ENCODE measurements around the gene LSM14A.

LSM14A gene

GRCh38 chr19:34254046-34254697, 81.9 kb downstream of the LSM14A start, which contains the start of gene GARRE1:
Gene GARRE1 (plus strand): TSS chr19:34254554. CDS start chr19:34300474, 45,920 bp downstream.
- Histone ChIP-seq H3K27ac (replicated peaks) (peak within 1 kb of the TSS; percentile 63), H3K4me3 (replicated peaks; ENCODE audit: insufficient read depth, low read length) (peak within 1 kb of the TSS; percentile 82), H3K27me3 (ENCODE audit: insufficient read depth, poor library complexity, severe bottlenecking) (no peaks in the 10 kb centered on the region)
- TF ChIP-seq POLR2AphosphoS5 (IDR thresholded peaks at IDR 0.05; ENCODE audit: low read depth) (no peak; the same call in 1 of the 2 replicates), GABPA (IDR thresholded peaks at IDR 0.05; ENCODE audit: low read depth) (peak; percentile 56), REST (IDR thresholded peaks at IDR 0.05; ENCODE audit: insufficient replicate concordance, low read depth) (no peak)
- DNase-seq (ENCODE audit: low read depth in 1 of 2, low spot score in 1 of 2): peak; percentile 51 to 77

- DNase-seq (ENCODE audit: low read depth in 1 of 2, low spot score in 1 of 2): peak; percentile 21 to 22
- H3K27ac ChIP-seq (replicated peaks): no peak overlapping the region
- TF ChIP-seq, protein P1, sequence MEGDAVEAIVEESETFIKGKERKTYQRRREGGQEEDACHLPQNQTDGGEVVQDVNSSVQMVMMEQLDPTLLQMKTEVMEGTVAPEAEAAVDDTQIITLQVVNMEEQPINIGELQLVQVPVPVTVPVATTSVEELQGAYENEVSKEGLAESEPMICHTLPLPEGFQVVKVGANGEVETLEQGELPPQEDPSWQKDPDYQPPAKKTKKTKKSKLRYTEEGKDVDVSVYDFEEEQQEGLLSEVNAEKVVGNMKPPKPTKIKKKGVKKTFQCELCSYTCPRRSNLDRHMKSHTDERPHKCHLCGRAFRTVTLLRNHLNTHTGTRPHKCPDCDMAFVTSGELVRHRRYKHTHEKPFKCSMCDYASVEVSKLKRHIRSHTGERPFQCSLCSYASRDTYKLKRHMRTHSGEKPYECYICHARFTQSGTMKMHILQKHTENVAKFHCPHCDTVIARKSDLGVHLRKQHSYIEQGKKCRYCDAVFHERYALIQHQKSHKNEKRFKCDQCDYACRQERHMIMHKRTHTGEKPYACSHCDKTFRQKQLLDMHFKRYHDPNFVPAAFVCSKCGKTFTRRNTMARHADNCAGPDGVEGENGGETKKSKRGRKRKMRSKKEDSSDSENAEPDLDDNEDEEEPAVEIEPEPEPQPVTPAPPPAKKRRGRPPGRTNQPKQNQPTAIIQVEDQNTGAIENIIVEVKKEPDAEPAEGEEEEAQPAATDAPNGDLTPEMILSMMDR (IDR thresholded peaks at IDR 0.05; ENCODE audit: insufficient read depth, low read length): no peak
- TF ChIP-seq SPI1 (IDR thresholded peaks at IDR 0.05; ENCODE audit: borderline replicate concordance, low read depth) (no peak), GABPA (IDR thresholded peaks at IDR 0.05; ENCODE audit: low read depth) (no peak), REST (IDR thresholded peaks at IDR 0.05; ENCODE audit: insufficient replicate concordance, low read depth) (no peak), POLR2AphosphoS5 (IDR thresholded peaks at IDR 0.05; ENCODE audit: low read depth) (no peak)
- peak overlapping the region; percentile 82 for H3K4me3 ChIP-seq (replicated peaks; ENCODE audit: insufficient read depth, low read length)
- no peaks in the 10 kb centered on the region for H3K27me3 ChIP-seq (ENCODE audit: insufficient read depth, poor library complexity, severe bottlenecking)
Measured at GRCh38 chr19:34254698-34255432, 82.6 kb downstream of the LSM14A start.

- H3K4me3 ChIP-seq (replicated peaks; ENCODE audit: insufficient read depth, low read length): no peak overlapping the region
- H3K27me3 ChIP-seq (ENCODE audit: insufficient read depth, poor library complexity, severe bottlenecking): no peaks in the 10 kb centered on the region
- TF ChIP-seq SPI1 (IDR thresholded peaks at IDR 0.05; ENCODE audit: borderline replicate concordance, low read depth) (no peak), POLR2AphosphoS5 (IDR thresholded peaks at IDR 0.05; ENCODE audit: low read depth) (no peak), REST (IDR thresholded peaks at IDR 0.05; ENCODE audit: insufficient replicate concordance, low read depth) (no peak), GABPA (IDR thresholded peaks at IDR 0.05; ENCODE audit: low read depth) (no peak)
- TF ChIP-seq, protein P1 (IDR thresholded peaks at IDR 0.05; ENCODE audit: insufficient read depth, low read length): no peak
- no peak overlapping the region for H3K27ac ChIP-seq (replicated peaks)
- no peak for DNase-seq (ENCODE audit: low read depth in 1 of 2, low spot score in 1 of 2)
Measured at GRCh38 chr19:34255546-34255945, 83.2 kb downstream of the LSM14A start.
